Keratinocyte (primary cell): ENCODE measurements around the gene RRAS. TPM values are rescaled to one million over a fixed set of nuclear protein-coding genes. Genes with fewer than 3 reads are reported as not detected.

Experiments used
- DNase-seq: peaks from one replicate; pipeline ENCODE4 v3.0.0-alpha.2; 2011; ENCODE audit warnings: low read depth, missing footprints, low spot score
- FAIRE-seq: peaks from 2 replicates; lab custom pipeline; 2011; peaks lifted over from hg19 to GRCh38; lab: Jason Lieb, UNC
- H2AFZ ChIP-seq: 2 replicates; pipeline ENCODE4 v1.6.0; 2012; ENCODE audit warnings: low read length, control low read depth, inconsistent platforms; ENCODE audit not compliant: control insufficient read depth
- H3K27ac ChIP-seq: 2 replicates; pipeline ENCODE4 v1.5.1; 2011; ENCODE audit warnings: low read length; ENCODE audit not compliant: control insufficient read depth, insufficient read depth
- H3K27me3 ChIP-seq: 3 replicates; pipeline ENCODE4 v1.6.0; 2011; ENCODE audit warnings: low read length; ENCODE audit not compliant: control insufficient read depth, insufficient read depth; ENCODE audit errors: extremely low read depth
- H3K36me3 ChIP-seq, 2 experiments: 2 replicates in 1 of 2; 3 replicates in 1 of 2; pipeline ENCODE4 v1.5.1; 2011; ENCODE audit warnings: low read length in 2 of 2, mild to moderate bottlenecking in 1 of 2; ENCODE audit not compliant: control insufficient read depth in 2 of 2, insufficient read depth in 2 of 2; ENCODE audit errors: extremely low read depth in 1 of 2
- H3K4me1 ChIP-seq: 3 replicates; pipeline ENCODE4 v1.5.1; 2011; ENCODE audit warnings: low read length; ENCODE audit not compliant: control insufficient read depth, insufficient read depth; ENCODE audit errors: extremely low read depth
- H3K4me2 ChIP-seq: 3 replicates; pipeline ENCODE4 v1.6.0; 2011; ENCODE audit warnings: low read depth, low read length; ENCODE audit not compliant: control insufficient read depth, insufficient read depth; ENCODE audit errors: extremely low read depth
- H3K4me3 ChIP-seq, 3 experiments: fragments of 200-600 bp in 1 of 3; sonication (generic) in 1 of 3; 2 replicates in 2 of 3; 3 replicates in 1 of 3; pipeline ENCODE4 v1.5.1; 2011 to 2016; ENCODE audit warnings: low read length in 3 of 3, mild to moderate bottlenecking in 3 of 3, control low read depth in 2 of 3, inconsistent platforms in 1 of 3, low read depth in 1 of 3, mixed read lengths in 1 of 3, mixed run types in 1 of 3, moderate library complexity in 1 of 3; ENCODE audit not compliant: control insufficient read depth in 2 of 3, insufficient read depth in 2 of 3; ENCODE audit errors: extremely low read depth in 1 of 3
- H3K79me2 ChIP-seq: 2 replicates; pipeline ENCODE4 v1.6.0; 2012; ENCODE audit warnings: low read length; ENCODE audit not compliant: control insufficient read depth, insufficient read depth
- H3K9ac ChIP-seq: 3 replicates; pipeline ENCODE4 v1.6.0; 2011; ENCODE audit warnings: low read length; ENCODE audit not compliant: control insufficient read depth, insufficient read depth; ENCODE audit errors: extremely low read depth
- H3K9me1 ChIP-seq: 3 replicates; pipeline ENCODE4 v1.6.0; 2011; ENCODE audit warnings: low read length; ENCODE audit not compliant: control insufficient read depth, insufficient read depth; ENCODE audit errors: extremely low read depth
- H3K9me3 ChIP-seq: 2 replicates; pipeline ENCODE4 v1.5.1; 2012; ENCODE audit warnings: low read depth, low read length; ENCODE audit not compliant: control insufficient read depth
- H4K20me1 ChIP-seq: 3 replicates; pipeline ENCODE4 v1.6.0; 2011; ENCODE audit warnings: low read length; ENCODE audit not compliant: control insufficient read depth, insufficient read depth; ENCODE audit errors: extremely low read depth
- EZH2 ChIP-seq: IDR thresholded peaks from one replicate; pipeline ENCODE4 v1.6.1; 2012; ENCODE audit warnings: inconsistent platforms, mild to moderate bottlenecking, low read length, moderate library complexity
- dilution Hi-C: fragments of 300-500 bp; cut with MboI; formaldehyde crosslinking; loops from one replicate; pipeline ENCODE4 v1.7.0; 2020; ENCODE audit warnings: low sequenced_read_pairs; ENCODE audit not compliant: extremely low pct_ligation_motif_present
- polyA plus RNA-seq, 5 experiments: library from polyadenylated mRNA; depleted of rRNA in 3 of 5; stranded (reverse) in 3 of 5; stranded (forward) in 1 of 5; unstranded in 1 of 5; fragments of >200 nt; gene quantifications; 1 replicate in 1 of 5; 2 replicates in 3 of 5; 3 replicates in 1 of 5; pipeline versions ENCODE4 v1.2.1 to v1.2.3, GENCODE V29; 2011 to 2012; ENCODE audit warnings: missing spikeins in 2 of 5, low read depth in 1 of 5, low replicate concordance in 1 of 5
- TF ChIP-seq, protein P1 (sequence below), 3 experiments: IDR thresholded peaks in 1 of 3; conservative IDR thresholded peaks in 1 of 3; optimal IDR thresholded peaks in 1 of 3; 2 replicates in 2 of 3; 3 replicates in 1 of 3; pipeline versions ENCODE3 to v1.5.1; 2011; ENCODE audit warnings: low read length in 3 of 3, mild to moderate bottlenecking in 3 of 3, moderate library complexity in 2 of 3, control low read depth in 1 of 3, inconsistent platforms in 1 of 3; ENCODE audit not compliant: insufficient read depth in 2 of 3; ENCODE audit errors: extremely low read depth in 1 of 3

The RRAS gene
- polyA plus RNA-seq, 1 donor (not counting 4 experiments of a cell fraction or from before 2014, with no cell fraction given) = 98.1 TPM

DNA sequence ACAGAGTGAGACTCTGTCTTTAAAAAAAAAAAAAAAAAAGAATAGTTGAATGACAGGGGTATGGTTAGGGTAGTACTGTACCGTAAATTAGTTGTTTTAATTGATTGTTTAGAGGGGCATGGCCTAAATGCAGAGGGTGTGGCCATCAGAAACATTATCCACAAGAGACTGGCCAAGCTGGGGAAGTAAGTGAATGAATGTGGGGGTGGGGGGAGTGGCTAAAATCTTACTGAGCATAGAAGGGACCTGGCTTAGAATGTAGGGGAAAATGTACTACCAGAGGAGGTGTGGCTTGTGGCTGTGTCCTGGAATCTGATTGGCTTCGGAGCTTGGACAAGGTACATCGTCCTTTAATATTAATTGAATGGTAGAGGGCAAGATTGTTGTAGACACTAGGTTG lies 29.6 kb upstream of the RRAS start:
- peaks cover 19% of the 10 kb centered on the region for H3K79me2 ChIP-seq
- no peak for FAIRE-seq
- no peaks in the 10 kb centered on the region for H4K20me1 ChIP-seq
- no peak for TF ChIP-seq EZH2
- TF ChIP-seq, protein P1, sequence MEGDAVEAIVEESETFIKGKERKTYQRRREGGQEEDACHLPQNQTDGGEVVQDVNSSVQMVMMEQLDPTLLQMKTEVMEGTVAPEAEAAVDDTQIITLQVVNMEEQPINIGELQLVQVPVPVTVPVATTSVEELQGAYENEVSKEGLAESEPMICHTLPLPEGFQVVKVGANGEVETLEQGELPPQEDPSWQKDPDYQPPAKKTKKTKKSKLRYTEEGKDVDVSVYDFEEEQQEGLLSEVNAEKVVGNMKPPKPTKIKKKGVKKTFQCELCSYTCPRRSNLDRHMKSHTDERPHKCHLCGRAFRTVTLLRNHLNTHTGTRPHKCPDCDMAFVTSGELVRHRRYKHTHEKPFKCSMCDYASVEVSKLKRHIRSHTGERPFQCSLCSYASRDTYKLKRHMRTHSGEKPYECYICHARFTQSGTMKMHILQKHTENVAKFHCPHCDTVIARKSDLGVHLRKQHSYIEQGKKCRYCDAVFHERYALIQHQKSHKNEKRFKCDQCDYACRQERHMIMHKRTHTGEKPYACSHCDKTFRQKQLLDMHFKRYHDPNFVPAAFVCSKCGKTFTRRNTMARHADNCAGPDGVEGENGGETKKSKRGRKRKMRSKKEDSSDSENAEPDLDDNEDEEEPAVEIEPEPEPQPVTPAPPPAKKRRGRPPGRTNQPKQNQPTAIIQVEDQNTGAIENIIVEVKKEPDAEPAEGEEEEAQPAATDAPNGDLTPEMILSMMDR (optimal IDR thresholded peaks at IDR 0.05 in 1 of 3, IDR thresholded peaks at IDR 0.05 in 1 of 3, conservative IDR thresholded peaks at IDR 0.05 in 1 of 3; ENCODE audit: extremely low read depth in 1 of 3, insufficient read depth in 2 of 3, low read length in 3 of 3) = no peak
- no peak overlapping the region for H3K4me2 ChIP-seq
- H3K4me1 ChIP-seq = no peaks in the 10 kb centered on the region
- no peak overlapping the region for H3K9ac ChIP-seq
- H3K27ac ChIP-seq = no peak overlapping the region
- no peak overlapping the region for H3K4me3 ChIP-seq
- no peaks in the 10 kb centered on the region for H3K9me1 ChIP-seq
- H3K9me3 ChIP-seq = no peaks in the 10 kb centered on the region
- H3K27me3 ChIP-seq = no peaks in the 10 kb centered on the region
- dilution Hi-C loops = no loop called here
- peaks cover 0 to 5% of the 10 kb centered on the region in 2 experiments for H3K36me3 ChIP-seq
- H2AFZ ChIP-seq = no peak overlapping the region
- no peak for DNase-seq

DNA sequence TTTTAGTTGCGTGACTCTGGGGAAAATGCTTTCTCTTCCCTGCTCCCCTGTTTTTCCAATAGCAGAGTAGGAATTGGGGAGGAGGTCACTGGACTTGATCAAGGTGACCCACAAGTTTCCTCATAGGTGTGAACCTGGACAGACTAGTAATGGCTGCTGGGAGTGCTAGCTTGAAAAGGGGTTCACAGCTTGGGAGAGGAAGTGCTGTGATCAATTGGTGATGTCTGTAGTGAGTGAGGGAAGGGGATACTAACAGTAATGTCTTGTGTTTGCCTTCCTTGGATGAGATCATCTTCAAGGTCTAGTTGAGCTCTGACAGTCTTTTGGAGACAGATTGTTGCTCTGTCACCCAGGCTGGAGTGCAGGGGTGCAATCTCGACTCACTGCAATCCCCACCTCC lies 27.5 kb upstream of the RRAS start:
- Histone ChIP-seq H3K27me3 (no peaks in the 10 kb centered on the region), H3K36me3 (peaks cover 3 to 14% of the 10 kb centered on the region in 2 experiments), H3K27ac (no peak overlapping the region), H3K79me2 (peaks cover 31% of the 10 kb centered on the region), H3K4me3 (no peak overlapping the region), H3K9ac (no peak overlapping the region), H2AFZ (no peak overlapping the region), H3K9me1 (no peaks in the 10 kb centered on the region), H3K4me2 (no peak overlapping the region), H3K4me1 (peaks cover 12% of the 10 kb centered on the region), H3K9me3 (no peaks in the 10 kb centered on the region), H4K20me1 (peaks cover 11% of the 10 kb centered on the region)
- TF ChIP-seq EZH2 = no peak
- TF ChIP-seq, protein P1 (optimal IDR thresholded peaks at IDR 0.05 in 1 of 3, IDR thresholded peaks at IDR 0.05 in 1 of 3, conservative IDR thresholded peaks at IDR 0.05 in 1 of 3; ENCODE audit: extremely low read depth in 1 of 3, insufficient read depth in 2 of 3, low read length in 3 of 3) = no peak
- FAIRE-seq (no peak), DNase-seq (no peak)
- dilution Hi-C loops = no loop called here
